LNCaP clone FGC (cell line): ENCODE results near the gene DDAH2.

Experiments
- DNase-seq: peaks from one replicate; pipeline ENCODE4 v3.0.0-alpha.2; 2011; ENCODE audit warnings: low read depth
- H3K4me3 ChIP-seq: 2 replicates; pipeline ENCODE4 v1.5.1; 2011; ENCODE audit warnings: mild to moderate bottlenecking, low read depth, low read length, control low read depth
- CTCF ChIP-seq: IDR thresholded peaks from 2 replicates; pipeline ENCODE4 v1.5.1; 2012; ENCODE audit warnings: mild to moderate bottlenecking; ENCODE audit not compliant: control insufficient read depth, insufficient read depth; ENCODE audit errors: extremely low read depth

The DDAH2 gene

DNA sequence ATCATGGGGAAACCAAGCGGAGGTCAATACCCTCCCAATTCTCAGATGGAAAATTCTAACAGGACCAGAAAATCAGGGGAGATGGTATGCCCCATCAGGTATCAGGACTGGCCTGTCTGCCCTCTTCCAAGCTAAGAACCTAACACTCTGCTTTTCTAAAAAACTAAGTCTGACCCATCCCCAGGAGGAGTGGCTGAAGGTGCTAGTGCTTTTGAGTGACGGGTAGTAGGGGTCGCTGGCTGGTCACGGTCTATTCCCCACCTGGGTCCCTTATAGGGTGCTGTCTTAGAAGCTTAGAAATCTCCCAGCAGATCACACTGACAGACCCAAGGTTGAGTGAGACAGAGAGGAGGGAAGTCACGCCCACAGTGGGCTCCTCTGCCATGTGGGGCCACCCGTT, 35.6 kb downstream of the DDAH2 start:
- no peak for DNase-seq
- H3K4me3 ChIP-seq, result no peak overlapping the region
- TF ChIP-seq CTCF, result no peak

DNA sequence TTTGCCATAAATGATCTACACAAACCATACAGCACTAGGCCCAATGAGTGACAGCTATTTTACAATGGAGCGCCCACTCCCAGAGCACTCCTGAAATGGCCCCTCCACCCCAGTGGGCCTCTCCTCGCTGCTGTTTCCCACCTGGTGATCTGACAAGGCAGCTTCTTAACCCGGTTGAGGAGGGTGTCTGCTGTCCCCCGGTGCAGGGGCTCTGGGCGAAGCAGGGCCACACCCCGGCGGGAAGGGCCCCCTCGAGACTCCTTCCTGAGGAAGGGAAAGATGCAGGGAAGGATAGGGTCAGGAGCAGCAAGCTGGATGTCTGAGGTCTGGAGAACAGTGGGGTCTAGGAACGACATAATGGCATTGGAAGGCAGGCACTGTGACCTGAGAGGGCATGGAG, 36.2 kb downstream of the DDAH2 start:
- no peak for DNase-seq
- no peak overlapping the region for H3K4me3 ChIP-seq
- no peak for TF ChIP-seq CTCF

- no peak for TF ChIP-seq CTCF
- no peak overlapping the region for H3K4me3 ChIP-seq
- no peak for DNase-seq
Observed at GRCh38 chr6:31692353-31692752, 36.7 kb downstream of the DDAH2 start.

GRCh38 chr6:31691564-31692108, 37.5 kb downstream of the DDAH2 start:
- DNase-seq, result no peak
- no peak overlapping the region for H3K4me3 ChIP-seq
- TF ChIP-seq CTCF, result no peak

DNA sequence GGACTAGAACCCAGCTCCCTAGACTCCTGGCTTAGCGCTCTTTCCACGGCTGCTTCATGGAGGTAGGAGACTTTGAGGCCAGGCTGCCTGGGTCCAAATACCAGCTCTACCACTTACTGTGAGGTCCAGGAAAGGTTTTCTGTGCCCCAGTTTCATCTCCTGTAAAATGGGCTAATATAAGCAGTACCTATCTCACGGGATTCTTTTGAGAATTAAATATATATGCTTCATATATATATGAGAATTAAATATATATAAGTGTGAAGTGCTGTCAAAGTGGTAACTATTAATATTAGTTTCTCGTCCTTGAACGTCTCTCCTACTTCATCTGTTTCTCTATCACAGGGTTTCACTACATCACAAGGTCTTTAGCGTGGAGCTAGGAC, 38.0 kb downstream of the DDAH2 start:
- TF ChIP-seq CTCF, result no peak
- H3K4me3 ChIP-seq, result no peak overlapping the region
- DNase-seq, result no peak

GRCh38 chr6:31690231-31691077, 38.6 kb downstream of the DDAH2 start:
- no peak for DNase-seq
- no peak for TF ChIP-seq CTCF

More at GRCh38 chr6:31690231-31691077, 38.6 kb downstream of the DDAH2 start:
- no peak overlapping the region for H3K4me3 ChIP-seq
